Measurements from ENCODE around the gene STUM.
"Not testable (repeated sequence)": the region's sequence is repeated elsewhere in the genome, so short reads cannot be mapped to it uniquely, and the experiment has no call there.

STUM gene

DNA sequence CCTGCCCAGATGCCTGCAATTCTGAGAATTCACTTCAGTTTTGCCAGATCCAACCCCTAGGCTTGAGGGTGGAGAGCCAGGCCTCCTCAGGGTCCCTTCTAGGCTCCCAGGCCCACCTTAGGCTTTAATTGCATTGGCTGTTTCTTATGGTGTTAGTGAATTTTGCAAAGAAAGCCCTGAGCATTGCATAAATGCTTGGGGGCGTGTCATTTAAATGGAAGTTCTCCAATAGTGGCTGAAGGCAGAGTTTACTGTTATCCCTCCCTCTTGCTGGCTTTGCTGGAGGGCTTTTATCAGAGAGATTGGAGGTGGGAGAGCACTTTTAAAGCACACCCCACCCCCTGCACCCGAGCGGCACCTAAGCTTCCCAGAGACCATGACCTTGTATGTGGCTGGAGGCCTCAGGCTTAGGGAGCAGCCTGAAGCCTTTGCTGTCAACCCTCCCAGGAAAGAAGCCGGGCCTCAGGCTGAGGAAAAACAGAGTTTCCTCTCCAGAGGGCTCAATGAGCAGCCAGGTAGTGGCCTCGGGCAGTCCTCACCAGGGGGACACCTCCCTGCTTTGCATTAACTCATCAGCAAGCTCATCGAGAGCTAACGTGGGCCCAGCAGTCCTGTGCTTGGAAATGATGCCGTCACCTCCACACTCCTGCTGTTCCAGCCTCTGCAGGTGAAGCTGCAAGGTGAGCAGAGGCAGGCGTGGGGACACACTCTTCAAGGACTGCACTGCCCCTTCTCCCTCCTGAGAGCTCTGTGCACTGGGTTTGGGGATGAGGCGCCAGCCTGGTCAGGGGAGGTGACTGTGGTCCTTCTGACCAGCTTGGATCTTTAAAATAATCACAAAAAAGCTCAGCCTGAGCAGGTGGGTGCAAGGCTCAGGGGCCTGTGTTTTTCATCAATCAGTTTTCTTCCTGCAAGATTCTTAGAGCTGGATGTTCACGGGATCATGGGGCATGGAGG lies 58.0 kb downstream of the STUM start:
- no peak for DNase-seq

GRCh38 chr1:226607268-226607660 lies 58.7 kb downstream of the STUM start:
- no peak for DNase-seq

DNA sequence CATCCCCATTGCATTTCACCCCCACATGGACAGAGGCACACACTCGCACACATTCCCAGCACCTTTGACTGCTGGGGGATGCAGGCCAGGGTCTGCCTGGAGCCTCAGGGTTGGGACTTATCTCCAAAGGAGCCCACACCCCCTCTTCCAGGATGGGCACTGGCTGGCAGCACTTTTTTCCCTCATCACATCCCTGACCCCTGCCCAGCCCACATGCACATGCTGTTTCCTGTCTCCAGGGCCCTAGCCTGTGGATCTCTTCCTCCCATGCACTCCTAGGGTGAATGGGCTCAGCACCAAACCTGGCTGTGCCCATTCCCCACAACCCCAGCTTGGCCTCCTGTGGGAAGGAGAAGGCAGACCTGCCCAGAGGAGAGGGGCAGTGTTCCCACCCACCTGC lies 59.3 kb downstream of the STUM start:
- no peak for DNase-seq

GRCh38 chr1:226608699-226609505 lies 60.3 kb downstream of the STUM start:
- DNase-seq, result no peak

GRCh38 chr1:226609836-226610455 lies 61.4 kb downstream of the STUM start:
- no peak for DNase-seq

GRCh38 chr1:226610671-226611070 lies 62.1 kb downstream of the STUM start:
- DNase-seq, result no peak

DNA sequence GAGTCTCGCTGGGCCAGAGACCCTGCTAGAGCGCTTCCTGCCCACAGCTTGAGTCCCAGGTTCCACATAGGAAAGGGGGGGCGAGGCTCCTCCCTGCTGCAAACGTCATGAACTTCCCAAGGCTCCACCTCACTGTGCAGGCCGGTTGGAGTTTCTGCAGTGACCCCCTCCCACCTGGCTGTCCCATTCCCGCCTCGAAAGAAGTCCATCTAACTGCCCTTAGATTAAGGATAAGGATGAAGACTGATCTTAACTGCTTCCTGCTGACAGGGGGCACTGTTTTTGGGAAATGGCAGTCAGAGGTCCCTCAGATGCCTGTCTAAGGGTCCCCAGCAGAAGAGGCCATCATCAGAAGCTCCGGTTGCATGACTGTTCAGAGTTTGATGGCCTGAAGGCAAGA lies 62.7 kb downstream of the STUM start:
- DNase-seq, result no peak

GRCh38 chr1:226611980-226612379 lies 63.4 kb downstream of the STUM start:
- not testable (repeated sequence) for DNase-seq

GRCh38 chr1:226615876-226616275 lies 67.3 kb downstream of the STUM start:
- DNase-seq, result no peak

- DNase-seq, result no peak
Measured at GRCh38 chr1:226616636-226617035, 68.1 kb downstream of the STUM start.

- no peak for DNase-seq
Measured at GRCh38 chr1:226617109-226617508, 68.5 kb downstream of the STUM start.

- not testable (repeated sequence) for DNase-seq
Measured at GRCh38 chr1:226617719-226618118, 69.2 kb downstream of the STUM start.

DNA sequence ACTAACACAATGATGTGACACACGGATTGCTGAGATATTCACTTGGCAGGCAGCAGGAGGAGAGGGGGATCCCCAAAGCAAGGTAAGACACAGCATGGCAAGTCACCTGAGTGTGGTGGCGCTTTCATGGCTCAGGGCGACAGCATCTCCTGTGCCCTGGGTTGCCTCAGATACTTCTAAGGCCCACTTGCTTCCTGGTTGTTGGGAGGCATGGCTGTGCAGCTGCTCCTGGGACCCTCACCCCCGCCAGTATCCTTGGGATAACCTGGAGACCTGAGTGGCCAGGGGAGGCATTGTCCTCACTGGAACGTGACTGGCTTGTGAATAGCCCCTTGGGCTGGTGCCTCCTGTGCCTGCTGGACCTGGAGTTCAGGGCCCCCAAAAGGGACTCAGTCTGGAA lies 69.8 kb downstream of the STUM start:
- DNase-seq, result no peak

GRCh38 chr1:226619031-226619430 lies 70.5 kb downstream of the STUM start:
- DNase-seq, result no peak

DNA sequence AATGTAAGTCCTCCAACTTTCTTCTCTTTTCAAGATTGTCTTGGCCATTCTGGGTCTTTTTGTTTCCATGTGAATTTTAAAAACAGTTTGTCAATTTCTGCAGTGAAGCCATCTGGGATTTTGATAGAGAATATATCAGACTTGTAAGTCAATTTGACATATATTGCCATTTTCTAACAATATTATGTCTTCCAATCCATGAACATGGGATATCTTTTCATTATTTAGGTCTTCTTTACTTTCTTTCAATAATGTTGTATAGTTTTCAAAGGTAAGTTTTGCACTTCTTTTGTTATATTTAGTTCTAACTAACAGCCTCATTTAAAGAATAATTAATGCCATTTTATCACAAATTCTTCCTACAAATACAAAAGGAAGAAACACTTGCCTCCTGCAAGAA lies 73.4 kb downstream of the STUM start:
- DNase-seq, result no peak

DNA sequence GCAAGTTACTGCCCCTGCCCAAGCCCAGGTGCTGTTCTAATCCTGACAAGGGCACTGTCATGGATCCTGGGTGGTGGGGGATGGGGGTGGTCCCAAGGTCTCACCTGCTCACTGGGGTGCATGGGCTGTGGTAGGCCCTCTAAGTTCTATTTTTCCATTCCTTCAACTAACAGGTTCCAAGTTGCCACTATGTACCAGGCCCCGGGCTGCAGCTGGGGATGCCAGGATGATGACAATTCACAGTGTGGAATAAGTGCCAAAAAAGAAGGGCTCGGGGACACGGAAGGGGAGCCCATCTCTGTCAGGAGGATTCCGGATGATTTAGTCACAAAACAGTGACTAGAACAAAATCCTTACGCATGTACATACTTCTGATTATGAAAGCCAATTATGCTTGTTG lies 76.0 kb downstream of the STUM start:
- DNase-seq, result no peak

- no peak for DNase-seq
Measured at GRCh38 chr1:226625326-226625725, 76.8 kb downstream of the STUM start.

- no peak for DNase-seq
Measured at GRCh38 chr1:226625832-226626576, 77.4 kb downstream of the STUM start.

- DNase-seq, result no peak
Measured at GRCh38 chr1:226626577-226626956, 78.0 kb downstream of the STUM start.

GRCh38 chr1:226627050-226627755 lies 78.6 kb downstream of the STUM start:
- no peak for DNase-seq

- no peak for DNase-seq
Measured at GRCh38 chr1:226627924-226628611, 79.5 kb downstream of the STUM start.
